SK-N-SH (cell line): Measurements from ENCODE around the gene PHLPP1. TPM values are rescaled to one million over a fixed set of nuclear protein-coding genes. Genes with fewer than 3 reads are reported as not detected.
A peak's percentile ranks its signal among the peaks of the same experiment; 100 is the strongest.

Experiments
- CTCF ChIA-PET: fragments of 300-600, 350-600 bp; formaldehyde crosslinking; extraction: SDS; loops from one replicate; lab custom pipeline; 2021; lab: Yijun Ruan, JAX
- POLR2A ChIA-PET: fragments of 350-600 bp; sonication (Branson Sonifier 250); formaldehyde crosslinking; extraction: SDS; loops from one replicate; lab custom pipeline; 2020; ENCODE audit warnings: antibody characterized with exemption, inconsistent platforms; lab: Yijun Ruan, JAX
- DNase-seq: peaks from one replicate; pipeline ENCODE4 v3.0.0; 2012
- H2AFZ ChIP-seq: fragments of 200-600 bp; sonication (generic); 2 replicates; pipeline ENCODE4 v1.8.1; 2016; ENCODE audit warnings: antibody characterized with exemption, mild to moderate bottlenecking, low read depth
- H3F3A ChIP-seq: fragments of 200-600 bp; sonication (generic); replicated peaks from 2 replicates; pipeline ENCODE3; 2016; ENCODE audit warnings: antibody characterized with exemption, mild to moderate bottlenecking; ENCODE audit not compliant: insufficient read depth
- H3K27ac ChIP-seq, 2 experiments: fragments of 200-500 bp in 1 of 2; fragments of 200-600 bp in 1 of 2; sonication (Bioruptor generic) in 1 of 2; sonication (generic), shearing (Covaris generic) in 1 of 2; 2 replicates each; pipeline versions ENCODE4 v1.5.1 to v1.6.1; 2014 to 2016; ENCODE audit warnings: low read depth in 2 of 2, inconsistent platforms in 1 of 2, low read length in 1 of 2, mild to moderate bottlenecking in 1 of 2, mixed read lengths in 1 of 2
- H3K27me3 ChIP-seq: fragments of 200-600 bp; sonication (generic), shearing (Covaris generic); 2 replicates; pipeline ENCODE4 v1.6.1; 2016; ENCODE audit warnings: mixed run types; ENCODE audit not compliant: insufficient read depth
- H3K36me3 ChIP-seq, 2 experiments: fragments of 200-500 bp in 1 of 2; fragments of 200-600 bp in 1 of 2; sonication (Bioruptor generic) in 1 of 2; sonication (generic) in 1 of 2; replicated peaks in 1 of 2; 2 replicates each; pipeline versions ENCODE3 to v1.5.1; 2014 to 2016; ENCODE audit warnings: low read length in 1 of 2, mild to moderate bottlenecking in 1 of 2; ENCODE audit not compliant: insufficient read depth in 2 of 2, control insufficient read depth in 1 of 2
- H3K4me1 ChIP-seq, 2 experiments: fragments of 200-500 bp in 1 of 2; fragments of 200-600 bp in 1 of 2; sonication (Bioruptor generic) in 1 of 2; sonication (generic), shearing (Covaris generic) in 1 of 2; 2 replicates each; pipeline versions ENCODE4 v1.5.1 to v1.6.1; 2014 to 2016; ENCODE audit warnings: low read depth in 1 of 2, low read length in 1 of 2, mixed run types in 1 of 2; ENCODE audit not compliant: insufficient read depth in 2 of 2, control insufficient read depth in 1 of 2
- H3K4me2 ChIP-seq: fragments of 200-600 bp; sonication (generic), shearing (Covaris generic); 2 replicates; pipeline ENCODE4 v1.6.1; 2017; ENCODE audit warnings: mixed run types
- H3K4me3 ChIP-seq, 2 experiments: fragments of 200-500 bp in 1 of 2; fragments of 200-600 bp in 1 of 2; sonication (Bioruptor generic) in 1 of 2; sonication (generic), shearing (Covaris generic) in 1 of 2; 2 replicates each; pipeline versions ENCODE4 v1.5.1 to v1.8.1; 2014 to 2016; ENCODE audit warnings: low read depth in 2 of 2, inconsistent platforms in 1 of 2, low read length in 1 of 2, mild to moderate bottlenecking in 1 of 2, mixed read lengths in 1 of 2, moderate library complexity in 1 of 2
- H3K79me2 ChIP-seq: fragments of 200-600 bp; sonication (generic); 2 replicates; pipeline ENCODE4 v1.8.1; 2017; ENCODE audit warnings: mild to moderate bottlenecking; ENCODE audit not compliant: insufficient read depth
- H3K9ac ChIP-seq: fragments of 200-600 bp; sonication (generic); 2 replicates; pipeline ENCODE4 v1.6.1; 2017; ENCODE audit warnings: mixed run types
- H3K9me2 ChIP-seq: fragments of 200-600 bp; sonication (generic); 2 replicates; pipeline ENCODE4 v1.6.1; 2017; ENCODE audit warnings: mixed run types
- H3K9me3 ChIP-seq: fragments of 200-600 bp; sonication (generic); 2 replicates; pipeline ENCODE4 v1.6.1; 2017; ENCODE audit warnings: mixed run types, mild to moderate bottlenecking, moderate library complexity
- H4K20me1 ChIP-seq: fragments of 200-600 bp; sonication (generic); 2 replicates; pipeline ENCODE4 v1.6.1; 2017; ENCODE audit warnings: mild to moderate bottlenecking, mixed run types; ENCODE audit not compliant: insufficient read depth
- CTCF ChIP-seq: fragments of 200-600 bp; sonication (generic); IDR thresholded peaks from 2 replicates; pipeline ENCODE4 v1.6.1; 2017; ENCODE audit warnings: antibody characterized with exemption, mild to moderate bottlenecking, moderate library complexity
- ELF1 ChIP-seq: IDR thresholded peaks from 2 replicates; pipeline ENCODE4 v1.4.0; 2012
- EP300 ChIP-seq, 2 experiments: IDR thresholded peaks; 2 replicates each; pipeline versions ENCODE4 v1.4.0 to v1.6.1; 2012; ENCODE audit warnings: borderline replicate concordance in 1 of 2, low read depth in 1 of 2, low read length in 1 of 2
- EZH2phosphoT487 ChIP-seq: fragments of 200-600 bp; sonication (generic); IDR thresholded peaks from 2 replicates; pipeline ENCODE4 v1.6.1; 2017; ENCODE audit warnings: low read depth, mixed run types, mild to moderate bottlenecking, antibody characterized with exemption, moderate library complexity, borderline replicate concordance
- FOXM1 ChIP-seq: IDR thresholded peaks from 2 replicates; pipeline ENCODE4 v1.4.0; 2012; ENCODE audit warnings: low read depth, mild to moderate bottlenecking
- GABPA ChIP-seq: IDR thresholded peaks from 2 replicates; pipeline ENCODE4 v1.4.0; 2012; ENCODE audit warnings: low read depth, mild to moderate bottlenecking
- GATA2 ChIP-seq: sonication (generic); formaldehyde crosslinking; IDR thresholded peaks from 2 replicates; pipeline ENCODE4 v1.5.0; 2020; ENCODE audit warnings: mild to moderate bottlenecking, missing genetic modification reagents
- IRF3 ChIP-seq: fragments of 150-350 bp; IDR thresholded peaks from 2 replicates; pipeline ENCODE4 v1.6.1; 2016; ENCODE audit warnings: mild to moderate bottlenecking, low read depth, low read length
- JUND ChIP-seq: IDR thresholded peaks from 2 replicates; pipeline ENCODE4 v1.4.0; 2012
- MAX ChIP-seq: IDR thresholded peaks from 2 replicates; pipeline ENCODE4 v1.4.0; 2012; ENCODE audit warnings: low read depth
- MEF2A ChIP-seq: IDR thresholded peaks from 2 replicates; pipeline ENCODE4 v1.4.0; 2012; ENCODE audit warnings: low read depth, borderline replicate concordance
- MXI1 ChIP-seq: IDR thresholded peaks from 2 replicates; pipeline ENCODE4 v1.6.1; 2012; ENCODE audit warnings: mild to moderate bottlenecking, low read depth, low read length, improper control_type of control experiment
- NRF1 ChIP-seq: IDR thresholded peaks from 2 replicates; pipeline ENCODE4 v1.6.1; 2012; ENCODE audit warnings: low read depth, mild to moderate bottlenecking, low read length
- PBX3 ChIP-seq: IDR thresholded peaks from 2 replicates; pipeline ENCODE4; 2012
- POLR2AphosphoS5 ChIP-seq: IDR thresholded peaks from 2 replicates; pipeline ENCODE4 v1.6.1; 2012; ENCODE audit warnings: low read depth, low read length
- RAD21 ChIP-seq: IDR thresholded peaks from 2 replicates; pipeline ENCODE4 v1.6.1; 2012; ENCODE audit warnings: mild to moderate bottlenecking, low read length
- RCOR1 ChIP-seq: fragments of 150-350 bp; IDR thresholded peaks from 2 replicates; pipeline ENCODE4 v1.6.1; 2017; ENCODE audit warnings: antibody characterized with exemption, low read length
- RFX5 ChIP-seq: IDR thresholded peaks from 2 replicates; pipeline ENCODE4 v1.6.1; 2012; ENCODE audit warnings: mild to moderate bottlenecking, improper control_type of control experiment, low read length
- RXRA ChIP-seq: IDR thresholded peaks from 2 replicates; pipeline ENCODE4 v1.4.0; 2012; ENCODE audit warnings: low read depth, mild to moderate bottlenecking, borderline replicate concordance
- SIN3A ChIP-seq: IDR thresholded peaks from 2 replicates; pipeline ENCODE4 v1.6.1; 2012; ENCODE audit warnings: low read depth, mild to moderate bottlenecking, low read length, moderate library complexity, borderline replicate concordance
- TAF1 ChIP-seq: IDR thresholded peaks from 2 replicates; pipeline ENCODE4 v1.6.1; 2012; ENCODE audit warnings: low read depth, mild to moderate bottlenecking, low read length, moderate library complexity, borderline replicate concordance
- TCF12 ChIP-seq: IDR thresholded peaks from 2 replicates; pipeline ENCODE4 v1.4.0; 2012
- TEAD4 ChIP-seq: IDR thresholded peaks from 2 replicates; pipeline ENCODE4 v1.4.0; 2012; ENCODE audit warnings: mild to moderate bottlenecking, borderline replicate concordance; ENCODE audit not compliant: insufficient read depth
- YY1 ChIP-seq: IDR thresholded peaks from 2 replicates; pipeline ENCODE4 v1.4.0; 2012; ENCODE audit warnings: low read depth, mild to moderate bottlenecking
- WGBS: methylation state at CpG from one replicate; pipeline ENCODE4 v1.1.6; 2017; ENCODE audit warnings: low lambda C conversion rate; 5-methylcytosine and 5-hydroxymethylcytosine counted together
- polyA plus RNA-seq, 3 experiments: library from polyadenylated mRNA; depleted of rRNA; stranded (reverse); fragments of >200 nt; gene quantifications; 2 replicates each; pipeline ENCODE4 v1.2.3, GENCODE V29; 2012

Gene PHLPP1
- polyA plus RNA-seq, 1 of the 3 experiments (the other 2 are of a cell fraction) = 4.6 TPM

- no peak overlapping the region for H3K4me3 ChIP-seq
- H3K27me3 ChIP-seq = no peaks in the 10 kb centered on the region
- TF ChIP-seq FOXM1 = no peak
- TF ChIP-seq, all 33 proteins: peak for 0
- ChIA-PET CTCF (interaction anchor here (1.1 kb wide), 1 partner anchor 311 kb away, joined by 3 read pairs; no protein-coding TSS in a partner anchor), POLR2A (no interaction called here)
- Histone ChIP-seq H3K79me2 (no peaks in the 10 kb centered on the region), H3K9me2 (no peaks in the 10 kb centered on the region), H3K9ac (no peak overlapping the region), H3K36me3 (peaks cover 0 to 4% of the 10 kb centered on the region in 2 experiments), H3K4me2 (no peak overlapping the region), H3F3A (peaks cover 5% of the 10 kb centered on the region), H3K27ac (no peak overlapping the region), H2AFZ (no peak overlapping the region), H4K20me1 (no peaks in the 10 kb centered on the region), H3K4me1 (peaks cover 0 to 11% of the 10 kb centered on the region in 2 experiments; a peak in 2 of 4 replicates), H3K9me3 (no peaks in the 10 kb centered on the region)
- WGBS = 97% methylated on average over 6 of the region's 6 CpGs
- no peak for DNase-seq
Observed at GRCh38 chr18:62894681-62895390, 179.5 kb downstream of the PHLPP1 start.

- Histone ChIP-seq H3K4me1 (peaks cover 0 to 11% of the 10 kb centered on the region in 2 experiments; a peak in 2 of 4 replicates), H3K9me3 (no peaks in the 10 kb centered on the region), H3K36me3 (peaks cover 0 to 4% of the 10 kb centered on the region in 2 experiments), H2AFZ (no peak overlapping the region), H3K4me2 (no peak overlapping the region), H3K27me3 (no peaks in the 10 kb centered on the region), H3K79me2 (no peaks in the 10 kb centered on the region), H3K27ac (peak overlapping the region in 1 of 2 experiments; percentile 53; a peak in 2 of 4 replicates), H3K9me2 (no peaks in the 10 kb centered on the region), H3K9ac (no peak overlapping the region), H4K20me1 (no peaks in the 10 kb centered on the region), H3K4me3 (no peak overlapping the region), H3F3A (peaks cover 5% of the 10 kb centered on the region)
- ChIA-PET CTCF (no interaction called here), POLR2A (no interaction called here)
- DNase-seq = no peak
- 88% methylated on average over 1 of the region's 1 CpG for WGBS
- TF ChIP-seq RCOR1 (no peak), NRF1 (no peak), RFX5 (no peak), MAX (no peak), MEF2A (no peak), TCF12 (peak; percentile 60; the same call in 1 of the 2 replicates), TEAD4 (no peak), FOXM1 (no peak), RAD21 (no peak), TAF1 (no peak), ELF1 (no peak), RXRA (no peak), IRF3 (no peak), GATA2 (CRISPR knock-in tag) (no peak), EZH2phosphoT487 (no peak), EP300 (IDR thresholded peaks at IDR 0.05; ENCODE audit: borderline replicate concordance in 1 of 2, low read depth in 1 of 2, low read length in 1 of 2) (0 out of 4 replicates have a peak, but pooled peaks of 1 of the 2 experiments have one; percentile 35), SIN3A (no peak), YY1 (no peak), JUND (peak; percentile 56), CTCF (no peak), PBX3 (peak; percentile 63), GABPA (no peak), POLR2AphosphoS5 (no peak), MXI1 (no peak)
Observed at GRCh38 chr18:62897153-62897552, 181.8 kb downstream of the PHLPP1 start.
